Adrenal gland (tissue), 5 donors: Measurements from ENCODE around the gene MRPL1.

Source experiments
- POLR2A ChIP-seq, 2 donors: fragments of 450-650 bp; IDR thresholded peaks; one replicate each; pipeline ENCODE4 v1.6.1; 2017; ENCODE audit warnings: antibody characterized with exemption in 2 of 2, mild to moderate bottlenecking in 2 of 2, moderate library complexity in 1 of 2
- TF ChIP-seq, protein P1 (sequence below), 6 experiments: fragments of 450-650 bp in 4 of 6; fragments of 200-600 bp in 2 of 6; sonication (generic) in 1 of 6; IDR thresholded peaks; 1 replicate in 5 of 6; 2 replicates in 1 of 6; pipeline versions ENCODE4 v1.5.1 to v1.8.0; 2016 to 2021; ENCODE audit warnings: antibody characterized with exemption in 6 of 6, mild to moderate bottlenecking in 2 of 6, moderate library complexity in 1 of 6
- donor health status: DM: no; HTN: no; CAD: no.

DNA sequence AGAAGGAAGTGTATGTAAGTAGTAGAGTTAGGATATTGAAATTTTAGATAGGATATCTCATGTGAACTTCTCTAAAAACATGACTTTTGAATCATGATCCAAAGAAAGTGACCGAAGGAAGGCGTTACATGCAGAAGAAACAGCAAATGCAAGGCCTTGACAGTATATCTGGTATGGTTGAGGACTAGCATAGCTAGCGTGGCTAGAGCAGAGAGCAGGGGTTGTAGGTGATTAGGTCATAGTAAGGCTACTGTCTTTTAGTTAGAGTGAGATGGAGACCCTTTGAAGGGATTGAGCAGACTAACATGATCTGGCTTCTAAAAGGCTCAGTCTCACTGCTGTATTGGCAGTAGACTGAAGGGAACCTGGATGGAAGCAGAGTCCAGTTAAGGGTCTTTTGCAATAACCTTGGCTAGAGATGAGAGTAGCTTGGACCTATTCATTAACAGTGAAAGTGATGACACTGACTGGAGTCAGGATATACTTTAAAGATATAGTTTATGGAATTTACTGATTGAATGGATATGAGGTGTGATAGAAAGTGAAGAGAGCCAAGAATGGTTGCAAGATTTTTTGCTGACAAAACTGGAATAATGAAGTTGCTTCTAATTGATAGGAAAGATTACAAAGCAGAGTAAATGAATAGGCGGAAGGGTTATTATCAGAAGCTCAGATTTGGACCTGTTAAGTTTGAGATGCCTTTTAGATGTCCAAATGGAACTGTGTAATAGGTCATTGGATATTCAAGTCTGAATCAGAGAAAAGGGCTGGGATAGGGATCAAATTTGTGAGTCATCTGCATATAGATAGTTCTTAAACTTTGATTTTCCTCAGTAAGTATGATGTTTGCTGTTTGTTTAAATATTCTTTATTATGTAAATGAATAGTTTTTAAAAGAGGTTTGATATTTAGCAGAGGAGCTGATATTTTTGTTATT lies 59.8 kb downstream of the MRPL1 start:
- TF ChIP-seq, protein P1, sequence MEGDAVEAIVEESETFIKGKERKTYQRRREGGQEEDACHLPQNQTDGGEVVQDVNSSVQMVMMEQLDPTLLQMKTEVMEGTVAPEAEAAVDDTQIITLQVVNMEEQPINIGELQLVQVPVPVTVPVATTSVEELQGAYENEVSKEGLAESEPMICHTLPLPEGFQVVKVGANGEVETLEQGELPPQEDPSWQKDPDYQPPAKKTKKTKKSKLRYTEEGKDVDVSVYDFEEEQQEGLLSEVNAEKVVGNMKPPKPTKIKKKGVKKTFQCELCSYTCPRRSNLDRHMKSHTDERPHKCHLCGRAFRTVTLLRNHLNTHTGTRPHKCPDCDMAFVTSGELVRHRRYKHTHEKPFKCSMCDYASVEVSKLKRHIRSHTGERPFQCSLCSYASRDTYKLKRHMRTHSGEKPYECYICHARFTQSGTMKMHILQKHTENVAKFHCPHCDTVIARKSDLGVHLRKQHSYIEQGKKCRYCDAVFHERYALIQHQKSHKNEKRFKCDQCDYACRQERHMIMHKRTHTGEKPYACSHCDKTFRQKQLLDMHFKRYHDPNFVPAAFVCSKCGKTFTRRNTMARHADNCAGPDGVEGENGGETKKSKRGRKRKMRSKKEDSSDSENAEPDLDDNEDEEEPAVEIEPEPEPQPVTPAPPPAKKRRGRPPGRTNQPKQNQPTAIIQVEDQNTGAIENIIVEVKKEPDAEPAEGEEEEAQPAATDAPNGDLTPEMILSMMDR (IDR thresholded peaks at IDR 0.05): no peak
- TF ChIP-seq POLR2A (IDR thresholded peaks at IDR 0.05): no peak
